Smooth muscle cell (in vitro differentiated cells): ENCODE data around the gene PNPLA7. TPM values are rescaled to one million over a fixed set of nuclear protein-coding genes. Genes with fewer than 3 reads are reported as not detected.
"Not testable (repeated sequence)": the region's sequence is repeated elsewhere in the genome, so short reads cannot be mapped to it uniquely, and the experiment has no call there.

Source experiments
- DNase-seq: peaks from one replicate; lab custom pipeline; 2025; ENCODE audit not compliant: unreplicated experiment; lab: John Stamatoyannopoulos, UW
- H2AFZ ChIP-seq: fragments of 200-600 bp; sonication (generic); 2 replicates; pipeline ENCODE4 v1.6.0; 2016; ENCODE audit warnings: antibody characterized with exemption, low read depth, mild to moderate bottlenecking
- H3F3A ChIP-seq: fragments of 200-600 bp; sonication (generic); 2 replicates; pipeline ENCODE4 v1.6.0; 2017; ENCODE audit warnings: antibody characterized with exemption, low read depth
- H3K27ac ChIP-seq: fragments of 200-600 bp; sonication (generic); 2 replicates; pipeline ENCODE4 v1.5.1; 2016; ENCODE audit warnings: low read depth, mild to moderate bottlenecking
- H3K27me3 ChIP-seq: fragments of 200-600 bp; sonication (generic); 2 replicates; pipeline ENCODE4 v1.6.1; 2016; ENCODE audit warnings: low read depth, mild to moderate bottlenecking
- H3K36me3 ChIP-seq: fragments of 200-600 bp; sonication (generic); 2 replicates; pipeline ENCODE4 v1.5.1; 2016; ENCODE audit warnings: low read depth
- H3K4me1 ChIP-seq: fragments of 200-600 bp; sonication (generic); 2 replicates; pipeline ENCODE4 v1.5.1; 2016; ENCODE audit warnings: low read depth
- H3K4me2 ChIP-seq: fragments of 200-600 bp; sonication (generic); 2 replicates; pipeline ENCODE4 v1.6.0; 2016; ENCODE audit warnings: mild to moderate bottlenecking
- H3K4me3 ChIP-seq: fragments of 200-600 bp; sonication (generic); 2 replicates; pipeline ENCODE4 v1.5.1; 2016; ENCODE audit warnings: mild to moderate bottlenecking
- H3K79me2 ChIP-seq: fragments of 200-600 bp; sonication (generic); 2 replicates; pipeline ENCODE4 v1.6.0; 2016; ENCODE audit warnings: low read depth, mild to moderate bottlenecking
- H3K9ac ChIP-seq: fragments of 200-600 bp; sonication (generic); 2 replicates; pipeline ENCODE4 v1.6.0; 2016; ENCODE audit warnings: low read depth
- H3K9me3 ChIP-seq: fragments of 200-600 bp; sonication (generic); replicated peaks from 2 replicates; pipeline ENCODE4 v1.5.1; 2016; ENCODE audit warnings: low read depth
- H4K20me1 ChIP-seq: fragments of 200-600 bp; sonication (generic); 2 replicates; pipeline ENCODE4 v1.6.0; 2016; ENCODE audit warnings: low read depth
- CTCF ChIP-seq: fragments of 200-600 bp; sonication (generic); IDR thresholded peaks from 2 replicates; pipeline ENCODE4 v1.5.1; 2017; ENCODE audit warnings: borderline replicate concordance, mild to moderate bottlenecking, antibody characterized with exemption; ENCODE audit not compliant: insufficient read depth, poor library complexity, severe bottlenecking
- WGBS: methylation state at CpG from one replicate; pipeline ENCODE4 v1.1.7; 2016; ENCODE audit warnings: low lambda C conversion rate; 5-methylcytosine and 5-hydroxymethylcytosine counted together
- polyA plus RNA-seq: library from polyadenylated mRNA; unstranded; fragments of >200 nt; fragmentation: Nextera tagmentation; extraction: Ambion mirVana; gene quantifications from 2 replicates; pipeline ENCODE4 v1.2.1, GENCODE V29; 2016
- total RNA-seq: library from RNA; depleted of rRNA; stranded (reverse); fragments of >200 nt; gene quantifications from 2 replicates; pipeline ENCODE4 v1.2.3, GENCODE V29; 2014

The PNPLA7 gene
- total and polyA plus RNA-seq, 2 experiments from 2014 or later, result 0.46 to 0.67 TPM

- H3K4me3 ChIP-seq, result no peak overlapping the region
- no peaks in the 10 kb centered on the region for H3K36me3 ChIP-seq
- DNase-seq, result no peak
- no peaks in the 10 kb centered on the region for H3K79me2 ChIP-seq
- H3K4me1 ChIP-seq, result no peaks in the 10 kb centered on the region
- no peaks in the 10 kb centered on the region for H3K27me3 ChIP-seq
- TF ChIP-seq CTCF, result no peak
- 98% methylated on average over 20 of the region's 30 CpGs for WGBS
- no peaks in the 10 kb centered on the region for H4K20me1 ChIP-seq
- no peaks in the 10 kb centered on the region for H3K9me3 ChIP-seq
- H3K4me2 ChIP-seq, result no peak overlapping the region
- H3F3A ChIP-seq, result no peaks in the 10 kb centered on the region
- H2AFZ ChIP-seq, result no peak overlapping the region
- H3K27ac ChIP-seq, result no peak overlapping the region
- H3K9ac ChIP-seq, result no peak overlapping the region
These were observed 35.4 kb downstream of the PNPLA7 start for GRCh38 chr9:137514691-137515337.

DNA sequence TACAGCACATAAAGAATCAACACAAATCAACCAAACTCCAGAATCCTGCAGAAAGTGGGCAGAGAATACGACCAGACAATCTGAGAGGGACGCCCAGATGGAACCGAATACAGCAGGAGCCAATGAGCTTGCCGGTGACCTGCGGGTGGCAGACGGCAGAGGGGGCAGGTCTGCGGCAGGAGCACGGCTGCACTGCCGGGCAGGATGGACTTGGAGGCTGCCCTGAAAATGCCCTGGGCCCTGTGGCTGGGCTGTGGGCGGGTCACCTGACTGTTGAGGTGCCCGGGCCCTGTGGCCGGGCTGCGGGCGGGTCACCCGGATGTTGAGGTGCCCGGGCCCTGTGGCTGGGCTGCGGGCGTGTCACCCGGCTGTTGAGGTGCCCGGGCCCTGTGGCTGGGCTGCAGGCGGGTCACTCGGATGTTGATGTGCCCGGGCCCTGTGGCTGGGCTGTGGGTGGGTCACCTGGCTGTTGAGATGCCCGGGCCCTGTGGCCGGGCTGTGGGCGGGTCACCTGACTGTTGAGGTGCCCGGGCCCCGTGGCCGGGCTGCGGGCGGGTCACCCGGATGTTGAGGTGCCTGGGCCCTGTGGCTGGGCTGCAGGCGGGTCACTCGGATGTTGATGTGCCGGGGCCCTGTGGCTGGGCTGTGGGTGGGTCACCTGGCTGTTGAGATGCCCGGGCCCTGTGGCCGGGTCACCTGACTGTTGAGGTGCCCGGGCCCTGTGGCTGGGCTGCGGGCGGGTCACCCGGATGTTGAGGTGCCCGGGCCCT is 36.2 kb downstream of the PNPLA7 start:
- not testable (repeated sequence) for H3K4me1 ChIP-seq, H3K27ac ChIP-seq, H3F3A ChIP-seq, H3K9me3 ChIP-seq, DNase-seq, H3K4me3 ChIP-seq, H3K9ac ChIP-seq, H3K36me3 ChIP-seq, H4K20me1 ChIP-seq, H3K27me3 ChIP-seq, H3K79me2 ChIP-seq, H3K4me2 ChIP-seq, H2AFZ ChIP-seq
- WGBS, result 91% methylated on average over 32 of the region's 42 CpGs

- H3K79me2 ChIP-seq, H3K4me2 ChIP-seq, H3K27me3 ChIP-seq, H3K9ac ChIP-seq, H4K20me1 ChIP-seq, H3K4me1 ChIP-seq, DNase-seq, H2AFZ ChIP-seq, H3F3A ChIP-seq, H3K36me3 ChIP-seq, H3K9me3 ChIP-seq, H3K27ac ChIP-seq, H3K4me3 ChIP-seq: not testable (repeated sequence)
- 94% methylated on average over 5 of the region's 5 CpGs for WGBS
These were observed 37.1 kb downstream of the PNPLA7 start for GRCh38 chr9:137513136-137513535.

- Histone ChIP-seq H3K27me3 (no peaks in the 10 kb centered on the region), H3K4me3 (no peak overlapping the region), H3K9me3 (no peaks in the 10 kb centered on the region), H3K4me2 (no peak overlapping the region), H3K36me3 (no peaks in the 10 kb centered on the region), H4K20me1 (no peaks in the 10 kb centered on the region), H2AFZ (no peak overlapping the region), H3K9ac (no peak overlapping the region), H3K79me2 (no peaks in the 10 kb centered on the region), H3F3A (no peaks in the 10 kb centered on the region), H3K4me1 (no peaks in the 10 kb centered on the region), H3K27ac (no peak overlapping the region)
- DNase-seq, result no peak
- TF ChIP-seq CTCF, result no peak
- WGBS, result 94% methylated on average over 25 of the region's 25 CpGs
These were observed 38.3 kb downstream of the PNPLA7 start for GRCh38 chr9:137511758-137512463.

GRCh38 chr9:137511126-137511525 is 39.1 kb downstream of the PNPLA7 start:
- H3K27me3 ChIP-seq, H3K79me2 ChIP-seq, H2AFZ ChIP-seq, H3K4me1 ChIP-seq, H3K9me3 ChIP-seq, H3K36me3 ChIP-seq, H3K4me2 ChIP-seq, H3F3A ChIP-seq, H3K27ac ChIP-seq, DNase-seq, H4K20me1 ChIP-seq, H3K4me3 ChIP-seq, H3K9ac ChIP-seq: not testable (repeated sequence)
- 95% methylated on average over 22 of the region's 22 CpGs for WGBS
